Liver (tissue), 9 donors: ENCODE results near the gene LRIT1. TPM values are rescaled to one million over a fixed set of nuclear protein-coding genes. Genes with fewer than 3 reads are reported as not detected.

Experiments
- DNase-seq: peaks from one replicate; pipeline ENCODE4 v3.0.0-alpha.2; 2017; ENCODE audit warnings: low spot score
- H3K27ac ChIP-seq, 2 donors: one replicate each; pipeline ENCODE4 v1.7.0; 2013; ENCODE audit warnings: inconsistent platforms in 2 of 2, low read length in 2 of 2, control low read depth in 1 of 2, low read depth in 1 of 2, mild to moderate bottlenecking in 1 of 2
- H3K27me3 ChIP-seq, 4 donors: one replicate each; pipeline versions ENCODE4 v1.6.1 to v1.7.0; 2013; ENCODE audit warnings: low read length in 3 of 4, inconsistent platforms in 1 of 4, mild to moderate bottlenecking in 1 of 4, moderate library complexity in 1 of 4; ENCODE audit not compliant: control insufficient read depth in 4 of 4, insufficient read depth in 4 of 4
- H3K36me3 ChIP-seq, 4 donors: one replicate each; pipeline versions ENCODE4 v1.6.1 to v1.7.0; 2013; ENCODE audit warnings: low read length in 3 of 4, mild to moderate bottlenecking in 3 of 4, low read depth in 1 of 4, moderate library complexity in 1 of 4; ENCODE audit not compliant: control insufficient read depth in 4 of 4, insufficient read depth in 3 of 4
- H3K4me1 ChIP-seq, 4 donors: one replicate each; pipeline versions ENCODE4 v1.6.1 to v1.7.0; 2013; ENCODE audit warnings: low read length in 3 of 4, mild to moderate bottlenecking in 3 of 4, moderate library complexity in 1 of 4; ENCODE audit not compliant: control insufficient read depth in 4 of 4, insufficient read depth in 4 of 4
- H3K4me3 ChIP-seq, 3 donors: one replicate each; pipeline versions ENCODE4 v1.6.1 to v1.7.0; 2013; ENCODE audit warnings: low read length in 3 of 3, control low read depth in 1 of 3, low read depth in 1 of 3, mild to moderate bottlenecking in 1 of 3
- H3K9ac ChIP-seq, 2 donors: one replicate each; pipeline ENCODE4 v1.7.0; 2013; ENCODE audit warnings: low read length in 2 of 2, mild to moderate bottlenecking in 2 of 2, moderate library complexity in 2 of 2, control low read depth in 1 of 2, low read depth in 1 of 2
- H3K9me3 ChIP-seq, 4 donors: one replicate each; pipeline versions ENCODE4 v1.6.1 to v1.7.0; 2013; ENCODE audit warnings: low read length in 3 of 4; ENCODE audit not compliant: control insufficient read depth in 4 of 4
- ATF3 ChIP-seq: IDR thresholded peaks from 2 replicates; pipeline ENCODE4 v1.6.1; 2016; ENCODE audit warnings: antibody characterized with exemption
- CTCF ChIP-seq: fragments of 150-350 bp; IDR thresholded peaks from 2 replicates; pipeline ENCODE4 v1.5.1; 2017; ENCODE audit warnings: improper control_type of control experiment, low read depth, low read length; ENCODE audit not compliant: missing input control
- EGR1 ChIP-seq, 2 donors: IDR thresholded peaks; 2 replicates each; pipeline ENCODE4 v1.6.1; 2016 to 2018; ENCODE audit warnings: antibody characterized with exemption in 2 of 2, low read depth in 2 of 2
- FOXA1 ChIP-seq: IDR thresholded peaks from 2 replicates; pipeline ENCODE4 v1.6.1; 2016; ENCODE audit warnings: antibody characterized with exemption
- FOXA2 ChIP-seq: IDR thresholded peaks from 2 replicates; pipeline ENCODE4 v1.6.1; 2016; ENCODE audit warnings: antibody characterized with exemption
- GABPA ChIP-seq, 2 donors: IDR thresholded peaks in 1 of 2; conservative IDR thresholded peaks in 1 of 2; 2 replicates each; pipeline ENCODE4 v1.6.1; 2016; ENCODE audit warnings: antibody characterized with exemption in 2 of 2, mild to moderate bottlenecking in 1 of 2, moderate library complexity in 1 of 2
- HNF4A ChIP-seq, 2 donors: conservative IDR thresholded peaks; 2 replicates each; pipeline ENCODE4 v1.6.1; 2016; ENCODE audit warnings: antibody characterized with exemption in 2 of 2, mild to moderate bottlenecking in 2 of 2
- HNF4G ChIP-seq: IDR thresholded peaks from 2 replicates; pipeline ENCODE4 v1.6.1; 2016; ENCODE audit warnings: antibody characterized with exemption
- JUND ChIP-seq, 2 donors: IDR thresholded peaks; 2 replicates each; pipeline ENCODE4 v1.6.1; 2016; ENCODE audit warnings: antibody characterized with exemption in 2 of 2
- MAX ChIP-seq: IDR thresholded peaks from 2 replicates; pipeline ENCODE4 v1.6.1; 2016; ENCODE audit warnings: antibody characterized with exemption
- NR2F2 ChIP-seq: IDR thresholded peaks from 2 replicates; pipeline ENCODE4 v1.6.1; 2016; ENCODE audit warnings: antibody characterized with exemption
- RAD21 ChIP-seq, 2 donors: IDR thresholded peaks; 2 replicates each; pipeline ENCODE4 v1.6.1; 2016; ENCODE audit warnings: antibody characterized with exemption in 2 of 2, mild to moderate bottlenecking in 2 of 2
- REST ChIP-seq: IDR thresholded peaks from 2 replicates; pipeline ENCODE4 v1.6.1; 2016; ENCODE audit warnings: antibody characterized with exemption, mild to moderate bottlenecking
- RXRA ChIP-seq, 2 donors: IDR thresholded peaks; 2 replicates each; pipeline ENCODE4 v1.6.1; 2017 to 2018; ENCODE audit warnings: antibody characterized with exemption in 2 of 2, mild to moderate bottlenecking in 1 of 2
- SP1 ChIP-seq: IDR thresholded peaks from 2 replicates; pipeline ENCODE4 v1.6.1; 2018; ENCODE audit warnings: antibody characterized with exemption, mild to moderate bottlenecking
- TAF1 ChIP-seq: conservative IDR thresholded peaks from 2 replicates; pipeline ENCODE4 v1.6.1; 2016; ENCODE audit warnings: antibody characterized with exemption, mild to moderate bottlenecking
- YY1 ChIP-seq: IDR thresholded peaks from 2 replicates; pipeline ENCODE4 v1.6.1; 2016; ENCODE audit warnings: antibody characterized with exemption, mild to moderate bottlenecking
- ZBTB33 ChIP-seq: IDR thresholded peaks from 2 replicates; pipeline ENCODE4 v1.6.1; 2016; ENCODE audit warnings: antibody characterized with exemption
- WGBS: extraction: QIAGEN DNeasy Blood & Tissue Kit; methylation state at CpG from one replicate; pipeline ENCODE4 v1.1.7; 2013; 5-methylcytosine and 5-hydroxymethylcytosine counted together
- polyA plus RNA-seq, 2 donors: library from polyadenylated mRNA; stranded (reverse) in 1 of 2; unstranded in 1 of 2; fragments of 200-250 nt in 1 of 2; fragments of >200 nt in 1 of 2; fragmentation: Nextera tagmentation in 1 of 2; extraction: Ambion mirVana in 1 of 2; gene quantifications; one replicate each; pipeline versions ENCODE4 v1.2.1 to v1.2.3, GENCODE V29; 2013 to 2015
- total RNA-seq, 2 donors: library from RNA; depleted of rRNA; stranded (reverse); fragments of >200 nt; gene quantifications; one replicate each; pipeline ENCODE4 v1.2.3, GENCODE V29; 2014
- donor health status: healthy.
- donor health status: healthy.
- donor health status: healthy.
- donor health status: healthy.
- donor health status: healthy.

The LRIT1 gene
- total and polyA plus RNA-seq, 4 donors: not detected

- Histone ChIP-seq H3K36me3 (no peaks in the 10 kb centered on the region), H3K4me3 (no peak overlapping the region), H3K9ac (no peak overlapping the region), H3K4me1 (no peaks in the 10 kb centered on the region), H3K27ac (no peak overlapping the region), H3K27me3 (peaks cover 0 to 3% (median 0%) of the 10 kb centered on the region in 4 donors), H3K9me3 (no peaks in the 10 kb centered on the region)
- no peak for TF ChIP-seq FOXA2
- no peak for TF ChIP-seq GABPA (IDR thresholded peaks at IDR 0.05 in 1 of 2, conservative IDR thresholded peaks at IDR 0.05 in 1 of 2)
- TF ChIP-seq NR2F2: no peak
- TF ChIP-seq SP1: no peak
- TF ChIP-seq HNF4G: no peak
- TF ChIP-seq ZBTB33: no peak
- no peak for TF ChIP-seq CTCF
- TF ChIP-seq MAX: no peak
- TF ChIP-seq HNF4A (conservative IDR thresholded peaks at IDR 0.05): no peak
- TF ChIP-seq JUND (IDR thresholded peaks at IDR 0.05): no peak
- no peak for TF ChIP-seq RAD21 (IDR thresholded peaks at IDR 0.05)
- TF ChIP-seq YY1: no peak
- TF ChIP-seq TAF1: no peak
- TF ChIP-seq ATF3: no peak
- no peak for TF ChIP-seq EGR1 (IDR thresholded peaks at IDR 0.05; ENCODE audit: low read depth in 2 of 2)
- no peak for TF ChIP-seq REST
- TF ChIP-seq FOXA1: no peak
- no peak for TF ChIP-seq RXRA (IDR thresholded peaks at IDR 0.05)
- no peak for DNase-seq
- 78% methylated on average over 4 of the region's 4 CpGs for WGBS
These were observed 24.1 kb upstream of the LRIT1 start for GRCh38 chr10:84265418-84265817.
